Naive thymus-derived CD4-positive, alpha-beta T cell (primary cell): ENCODE data around the gene NOS3. TPM values are rescaled to one million over a fixed set of nuclear protein-coding genes. Genes with fewer than 3 reads are reported as not detected.

Source experiments
- ATAC-seq: fragments of 150-1000 bp; cut with Tn5 transposase; 2 replicates; pipeline ENCODE4 v1.10.0; 2021; ENCODE audit warnings: mild to moderate bottlenecking, moderate library complexity
- CTCF ChIA-PET: fragments of 350-600 bp; sonication (Branson Sonifier 250); formaldehyde crosslinking; loops from one replicate; lab custom pipeline; 2021; ENCODE audit warnings: antibody characterized with exemption; lab: Charles Lee
- POLR2A ChIA-PET: fragments of 350-600 bp; sonication (Branson Sonifier 250); formaldehyde crosslinking; loops from one replicate; lab custom pipeline; 2021; ENCODE audit warnings: antibody characterized with exemption, inconsistent platforms; lab: Charles Lee
- DNase-seq, 9 donors: peaks; one replicate each; pipeline versions ENCODE4 v3.0.0 to v3.0.0-alpha.2; 2020 to 2022; ENCODE audit warnings: mixed read lengths in 1 of 9
- H3K27ac ChIP-seq: one replicate; pipeline ENCODE4 v1.7.0; 2013; ENCODE audit warnings: mild to moderate bottlenecking, low read depth, low read length, moderate library complexity
- H3K27me3 ChIP-seq, 2 donors: one replicate each; pipeline ENCODE4 v1.7.0; 2013; ENCODE audit warnings: low read length in 2 of 2, mild to moderate bottlenecking in 2 of 2, moderate library complexity in 2 of 2; ENCODE audit not compliant: control insufficient read depth in 2 of 2, insufficient read depth in 2 of 2
- H3K36me3 ChIP-seq, 3 experiments: 1 replicate in 2 of 3; 2 replicates in 1 of 3; pipeline ENCODE4 v1.7.0; 2013; ENCODE audit warnings: low read length in 3 of 3, mild to moderate bottlenecking in 3 of 3, moderate library complexity in 1 of 3; ENCODE audit not compliant: insufficient read depth in 3 of 3, control insufficient read depth in 2 of 3
- H3K4me1 ChIP-seq, 2 donors: one replicate each; pipeline ENCODE4 v1.7.0; 2013; ENCODE audit warnings: low read length in 2 of 2, mild to moderate bottlenecking in 2 of 2, moderate library complexity in 1 of 2; ENCODE audit not compliant: control insufficient read depth in 2 of 2, insufficient read depth in 2 of 2
- H3K4me3 ChIP-seq: 2 replicates; pipeline ENCODE4 v1.7.0; 2013; ENCODE audit warnings: mild to moderate bottlenecking, low read length
- H3K9me3 ChIP-seq, 3 experiments: 1 replicate in 2 of 3; 2 replicates in 1 of 3; pipeline ENCODE4 v1.7.0; 2013; ENCODE audit warnings: low read length in 3 of 3; ENCODE audit not compliant: control insufficient read depth in 2 of 3
- H3K27ac Mint-ChIP-seq, 9 donors: one replicate each; pipeline ENCODE4 v1.8.0; 2020 to 2022; ENCODE audit warnings: mixed read lengths in 9 of 9, mild to moderate bottlenecking in 8 of 9, moderate library complexity in 5 of 9, inconsistent platforms in 2 of 9
- H3K27me3 Mint-ChIP-seq, 5 donors: one replicate each; pipeline ENCODE4 v1.8.0; 2021 to 2022; ENCODE audit warnings: mixed read lengths in 5 of 5, mild to moderate bottlenecking in 1 of 5
- H3K36me3 Mint-ChIP-seq, 5 donors: one replicate each; pipeline ENCODE4 v1.8.0; 2020 to 2022; ENCODE audit warnings: mixed read lengths in 5 of 5, mild to moderate bottlenecking in 3 of 5, inconsistent platforms in 1 of 5
- H3K4me1 Mint-ChIP-seq, 7 donors: one replicate each; pipeline ENCODE4 v1.8.0; 2020 to 2022; ENCODE audit warnings: mixed read lengths in 7 of 7, mild to moderate bottlenecking in 3 of 7, inconsistent platforms in 1 of 7
- H3K4me3 Mint-ChIP-seq, 10 donors: one replicate each; pipeline ENCODE4 v1.8.0; 2020 to 2022; ENCODE audit warnings: mild to moderate bottlenecking in 10 of 10, mixed read lengths in 10 of 10, moderate library complexity in 6 of 10, inconsistent platforms in 2 of 10
- H3K9me3 Mint-ChIP-seq, 11 donors: one replicate each; pipeline ENCODE4 v1.8.0; 2020 to 2022; ENCODE audit warnings: mixed read lengths in 11 of 11, mild to moderate bottlenecking in 4 of 11, inconsistent platforms in 1 of 11, moderate library complexity in 1 of 11
- intact Hi-C, 2 donors: fragments of 100-400 bp; cut with micrococcal nuclease; formaldehyde crosslinking; loops; one replicate each; pipeline ENCODE4 v1.15.1; 2023
- polyA plus RNA-seq, 2 donors: library from polyadenylated mRNA; unstranded; fragments of 300-500 nt; fragmentation: Illumina TruSeq; gene quantifications; one replicate each; pipeline ENCODE4 v1.2.3, GENCODE V29; 2021
- total RNA-seq, 6 experiments: library from RNA in 5 of 6; stranded (reverse) in 5 of 6; gene quantifications; 1 replicate in 5 of 6; 2 replicates in 1 of 6; pipeline ENCODE4 v1.2.3 and lab custom pipeline; 2021 to 2026

Gene NOS3
- total and polyA plus RNA-seq, 7 experiments from 2014 or later: 2.8 to 19.1 (median 7.9) TPM

DNA sequence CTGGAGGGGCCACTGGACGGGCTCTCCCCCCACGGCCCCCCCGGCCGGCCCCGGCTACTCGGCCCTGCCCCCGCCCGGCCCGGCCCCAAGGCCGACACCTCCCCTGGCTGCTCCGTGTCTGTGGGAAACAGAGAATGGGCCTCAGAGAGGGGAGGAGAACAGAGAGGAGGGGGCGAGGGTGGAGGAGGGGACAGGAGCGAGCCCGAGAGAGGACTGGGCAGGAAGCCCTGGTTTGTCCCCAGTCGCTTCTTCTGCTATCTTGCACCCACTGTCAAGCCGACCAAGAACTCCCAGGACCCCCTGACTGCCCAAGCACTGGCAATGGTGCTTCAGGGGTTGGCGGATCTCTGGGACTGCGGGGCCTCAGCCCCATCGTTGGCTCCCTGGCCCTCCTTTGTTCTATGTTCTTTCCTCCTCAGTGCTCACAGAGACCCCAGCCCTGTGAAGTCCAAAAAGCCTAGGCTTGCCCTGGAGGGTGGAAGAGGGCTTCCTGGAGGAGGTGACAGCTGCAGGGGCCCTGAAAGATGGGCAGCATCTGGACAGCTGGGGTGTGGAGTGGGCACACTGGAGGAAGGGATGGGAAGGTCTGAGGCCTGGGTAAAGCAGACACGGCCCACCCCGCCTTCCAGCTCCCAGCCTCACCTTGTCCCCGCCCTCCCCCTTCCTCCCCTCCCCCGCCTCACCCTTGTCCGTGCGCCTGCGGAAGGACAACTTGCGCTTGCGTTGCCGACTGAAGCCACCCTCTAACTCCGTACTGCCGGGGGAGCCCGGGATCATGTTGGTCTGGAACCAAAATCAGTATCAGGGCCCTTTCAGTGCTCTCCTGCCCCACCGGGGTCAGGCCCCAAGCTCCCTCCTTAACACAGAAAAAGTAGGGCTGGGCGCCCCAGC lies 42.8 kb upstream of the NOS3 start:
- H3K27me3 ChIP-seq: no peaks in the 10 kb centered on the region
- H3K4me3 Mint-ChIP-seq: no peak overlapping the region
- H3K36me3 Mint-ChIP-seq: peaks cover 0 to 13% (median 0%) of the 10 kb centered on the region in 5 donors
- H3K9me3 Mint-ChIP-seq: no peaks in the 10 kb centered on the region
- H3K4me3 ChIP-seq: no peak overlapping the region
- intact Hi-C loops: no loop called here
- ChIA-PET CTCF (interaction anchor here (1.2 kb wide), 1 partner anchor 15 kb away, joined by 4 read pairs; no protein-coding TSS in a partner anchor), POLR2A (no interaction called here)
- H3K9me3 ChIP-seq: no peaks in the 10 kb centered on the region
- peaks cover 0 to 10% (median 0%) of the 10 kb centered on the region in 5 donors for H3K27me3 Mint-ChIP-seq
- no peak overlapping the region for H3K27ac ChIP-seq
- H3K4me1 ChIP-seq: no peaks in the 10 kb centered on the region
- ATAC-seq (no peak), DNase-seq (no peak)
- peaks cover 0 to 13% (median 0%) of the 10 kb centered on the region in 3 experiments for H3K36me3 ChIP-seq
- H3K4me1 Mint-ChIP-seq: peaks cover 0 to 10% (median 6%) of the 10 kb centered on the region in 7 donors
- H3K27ac Mint-ChIP-seq: no peak overlapping the region

DNA sequence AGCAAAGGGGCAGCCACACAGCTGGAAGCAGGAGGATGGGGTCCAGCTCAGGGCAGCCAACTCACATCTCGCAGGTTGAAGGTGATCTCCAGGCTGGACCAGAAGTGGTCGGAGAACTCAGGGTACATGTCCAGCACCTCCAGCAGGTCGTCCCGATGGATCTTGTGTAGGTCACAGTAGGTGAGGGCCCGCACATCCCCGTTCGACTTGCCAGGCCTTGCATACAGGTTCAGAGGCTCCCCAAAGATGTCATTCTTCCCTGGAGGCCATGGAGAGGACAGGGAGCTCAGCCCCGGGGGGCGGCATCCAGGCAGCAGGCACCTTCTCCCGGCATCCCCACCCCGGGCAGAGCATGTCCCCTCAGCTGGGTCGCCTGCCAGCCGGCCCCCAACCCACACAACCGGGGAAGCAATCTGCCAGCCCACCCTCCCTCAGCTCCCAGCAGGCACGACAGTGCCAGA lies 42.0 kb upstream of the NOS3 start:
- Mint-ChIP-seq H3K4me1 (peaks cover 0 to 6% (median 0%) of the 10 kb centered on the region in 7 donors), H3K27me3 (peaks cover 0 to 10% (median 0%) of the 10 kb centered on the region in 5 donors), H3K36me3 (peaks cover 0 to 18% (median 0%) of the 10 kb centered on the region in 5 donors), H3K9me3 (no peaks in the 10 kb centered on the region), H3K4me3 (no peak overlapping the region), H3K27ac (no peak overlapping the region)
- Histone ChIP-seq H3K4me1 (no peaks in the 10 kb centered on the region), H3K36me3 (peaks cover 0 to 13% (median 0%) of the 10 kb centered on the region in 3 experiments), H3K4me3 (no peak overlapping the region), H3K27ac (no peak overlapping the region), H3K27me3 (no peaks in the 10 kb centered on the region), H3K9me3 (no peaks in the 10 kb centered on the region)
- intact Hi-C loops: no loop called here
- CTCF ChIA-PET: interaction anchor here (1.2 kb wide), 1 partner anchor 14 kb away, joined by 4 read pairs; no protein-coding TSS in a partner anchor
- POLR2A ChIA-PET: no interaction called here
- no peak for DNase-seq
- no peak for ATAC-seq

DNA sequence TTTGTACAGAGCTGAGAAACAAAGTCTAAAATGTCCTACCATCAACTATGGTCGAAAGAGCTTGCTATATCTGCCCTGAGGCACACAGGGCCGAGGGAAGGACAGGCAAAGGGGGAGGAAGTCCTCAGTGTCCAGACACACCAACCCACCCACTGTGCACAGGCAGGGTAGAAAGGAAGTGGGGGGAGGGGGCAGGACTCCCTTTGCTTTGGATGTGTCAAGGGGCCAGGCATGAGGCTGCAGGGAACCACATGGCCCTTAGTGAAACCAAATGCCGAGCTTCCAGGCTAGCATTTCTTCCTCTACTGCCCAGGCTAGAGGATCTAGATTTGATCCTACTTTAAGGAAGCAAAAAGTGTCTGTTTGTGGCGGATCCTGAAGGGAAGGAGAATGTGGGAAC lies 41.3 kb upstream of the NOS3 start:
- peaks cover 0 to 13% (median 0%) of the 10 kb centered on the region in 3 experiments for H3K36me3 ChIP-seq
- H3K27me3 Mint-ChIP-seq: peaks cover 0 to 10% (median 0%) of the 10 kb centered on the region in 5 donors
- ATAC-seq: no peak
- H3K9me3 Mint-ChIP-seq: no peaks in the 10 kb centered on the region
- H3K27ac ChIP-seq: no peak overlapping the region
- POLR2A ChIA-PET: no interaction called here
- H3K4me3 Mint-ChIP-seq: no peak overlapping the region
- intact Hi-C loops: no loop called here
- no peaks in the 10 kb centered on the region for H3K27me3 ChIP-seq
- no peaks in the 10 kb centered on the region for H3K9me3 ChIP-seq
- no peak overlapping the region for H3K4me3 ChIP-seq
- H3K36me3 Mint-ChIP-seq: peaks cover 0 to 18% (median 0%) of the 10 kb centered on the region in 5 donors
- H3K4me1 Mint-ChIP-seq: peaks cover 0 to 6% (median 0%) of the 10 kb centered on the region in 7 donors
- H3K4me1 ChIP-seq: no peaks in the 10 kb centered on the region
- no peak overlapping the region for H3K27ac Mint-ChIP-seq
- DNase-seq: no peak
- CTCF ChIA-PET: no interaction called here

DNA sequence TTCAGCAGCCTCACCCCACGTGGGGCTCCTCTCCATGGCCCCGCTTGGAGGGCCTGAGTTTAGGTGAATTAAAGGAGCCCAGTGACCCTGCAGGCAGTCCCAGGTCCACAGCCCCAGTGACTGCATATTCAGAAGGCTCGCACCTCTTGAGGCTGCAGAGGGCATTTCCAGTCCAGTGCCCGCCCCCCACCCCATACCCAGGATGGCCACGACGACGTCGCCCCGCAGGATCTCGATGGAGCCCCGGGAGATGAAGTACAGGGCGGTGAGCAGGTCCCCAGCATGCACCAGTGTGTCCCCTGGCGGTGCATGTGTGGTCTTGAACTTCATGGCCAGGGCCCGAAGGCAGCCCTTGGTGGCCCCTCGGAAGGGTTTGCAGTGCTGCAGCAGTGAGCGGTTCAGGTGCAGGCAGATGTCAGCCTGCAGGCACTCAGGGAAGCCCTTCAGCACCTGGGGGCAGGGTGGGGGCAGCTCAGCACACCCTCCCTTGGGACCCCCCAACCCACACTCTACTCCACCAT lies 40.8 kb upstream of the NOS3 start:
- Mint-ChIP-seq H3K36me3 (peaks cover 0 to 18% (median 0%) of the 10 kb centered on the region in 5 donors), H3K4me3 (no peak overlapping the region), H3K9me3 (no peaks in the 10 kb centered on the region), H3K4me1 (peaks cover 0 to 6% (median 0%) of the 10 kb centered on the region in 7 donors), H3K27me3 (peaks cover 0 to 10% (median 0%) of the 10 kb centered on the region in 5 donors), H3K27ac (no peak overlapping the region)
- CTCF ChIA-PET: no interaction called here
- no peak for ATAC-seq
- no peak for DNase-seq
- peaks cover 0 to 13% (median 0%) of the 10 kb centered on the region in 3 experiments for H3K36me3 ChIP-seq
- H3K4me3 ChIP-seq: no peak overlapping the region
- no peaks in the 10 kb centered on the region for H3K9me3 ChIP-seq
- H3K27me3 ChIP-seq: no peaks in the 10 kb centered on the region
- POLR2A ChIA-PET: no interaction called here
- intact Hi-C loops: no loop called here
- H3K27ac ChIP-seq: no peak overlapping the region
- no peaks in the 10 kb centered on the region for H3K4me1 ChIP-seq

DNA sequence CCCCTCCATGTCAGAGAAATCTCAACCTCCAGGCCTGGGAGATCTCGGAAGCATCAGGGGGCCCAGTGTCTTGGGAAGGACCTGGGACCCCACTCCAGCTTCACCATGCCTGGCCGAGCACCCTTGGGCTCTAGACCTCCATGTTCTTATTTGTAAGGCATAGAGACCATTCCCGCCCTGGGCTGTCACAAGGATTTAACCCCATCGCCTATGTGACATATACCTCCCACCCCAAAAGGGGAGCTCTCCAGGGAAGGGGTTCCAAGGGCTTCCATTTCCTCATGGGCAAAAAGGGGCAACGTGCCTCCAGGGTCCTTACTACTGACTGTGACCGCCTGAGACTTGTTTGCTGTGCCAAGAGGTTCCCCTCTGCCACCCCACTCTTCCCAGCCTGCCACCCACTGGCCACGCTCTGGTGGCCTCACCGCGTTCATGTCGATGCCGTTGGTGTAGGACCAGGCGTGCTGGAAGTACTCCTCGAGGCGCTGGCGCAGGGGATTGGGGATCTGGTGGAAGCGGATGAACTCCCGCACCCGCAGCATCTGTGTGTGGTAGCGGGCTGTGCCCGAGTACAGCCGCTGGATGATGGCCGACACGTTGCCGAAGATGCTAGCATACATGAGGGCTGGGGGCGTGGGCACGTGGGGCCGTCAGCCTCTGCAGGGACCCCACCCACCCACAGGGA lies 40.2 kb upstream of the NOS3 start:
- Mint-ChIP-seq H3K4me1 (peaks cover 0 to 6% (median 0%) of the 10 kb centered on the region in 7 donors), H3K27me3 (peaks cover 0 to 8% (median 0%) of the 10 kb centered on the region in 5 donors), H3K9me3 (no peaks in the 10 kb centered on the region), H3K4me3 (no peak overlapping the region), H3K27ac (no peak overlapping the region), H3K36me3 (peaks cover 0 to 18% (median 0%) of the 10 kb centered on the region in 5 donors)
- peaks cover 0 to 13% (median 0%) of the 10 kb centered on the region in 3 experiments for H3K36me3 ChIP-seq
- DNase-seq: no peak
- ATAC-seq: no peak
- no peaks in the 10 kb centered on the region for H3K4me1 ChIP-seq
- intact Hi-C loops: no loop called here
- H3K9me3 ChIP-seq: no peaks in the 10 kb centered on the region
- no peak overlapping the region for H3K27ac ChIP-seq
- H3K4me3 ChIP-seq: no peak overlapping the region
- ChIA-PET POLR2A (no interaction called here), CTCF (no interaction called here)
- no peaks in the 10 kb centered on the region for H3K27me3 ChIP-seq

DNA sequence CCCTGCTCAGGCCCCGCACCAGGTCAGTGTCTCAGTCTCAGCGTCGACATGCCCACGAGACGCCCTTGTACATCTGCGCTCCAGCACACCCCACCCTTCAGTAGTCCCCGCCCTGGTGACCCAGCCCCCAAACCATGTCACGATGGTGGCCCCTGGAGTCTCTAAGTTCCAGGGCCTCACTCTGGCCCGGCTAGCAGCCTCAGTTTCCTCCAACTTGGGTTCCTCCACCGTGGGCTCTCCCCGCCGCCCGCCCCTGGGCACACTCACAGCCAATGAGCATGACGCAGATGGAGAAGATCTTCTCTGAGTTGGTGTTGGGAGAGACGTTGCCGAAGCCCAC lies 39.7 kb upstream of the NOS3 start:
- ChIA-PET CTCF (no interaction called here), POLR2A (no interaction called here)
- H3K4me3 ChIP-seq: no peak overlapping the region
- no peak for DNase-seq
- Mint-ChIP-seq H3K4me3 (no peak overlapping the region), H3K4me1 (peaks cover 0 to 8% (median 0%) of the 10 kb centered on the region in 7 donors), H3K9me3 (no peaks in the 10 kb centered on the region), H3K36me3 (peaks cover 0 to 18% (median 0%) of the 10 kb centered on the region in 5 donors), H3K27ac (no peak overlapping the region), H3K27me3 (peaks cover 0 to 11% (median 4%) of the 10 kb centered on the region in 5 donors)
- peaks cover 0 to 13% (median 0%) of the 10 kb centered on the region in 3 experiments for H3K36me3 ChIP-seq
- no peak overlapping the region for H3K27ac ChIP-seq
- intact Hi-C loops: no loop called here
- no peaks in the 10 kb centered on the region for H3K27me3 ChIP-seq
- H3K9me3 ChIP-seq: no peaks in the 10 kb centered on the region
- H3K4me1 ChIP-seq: no peaks in the 10 kb centered on the region
- ATAC-seq: no peak
